ENCODE data around the gene LAMA2.

DNA sequence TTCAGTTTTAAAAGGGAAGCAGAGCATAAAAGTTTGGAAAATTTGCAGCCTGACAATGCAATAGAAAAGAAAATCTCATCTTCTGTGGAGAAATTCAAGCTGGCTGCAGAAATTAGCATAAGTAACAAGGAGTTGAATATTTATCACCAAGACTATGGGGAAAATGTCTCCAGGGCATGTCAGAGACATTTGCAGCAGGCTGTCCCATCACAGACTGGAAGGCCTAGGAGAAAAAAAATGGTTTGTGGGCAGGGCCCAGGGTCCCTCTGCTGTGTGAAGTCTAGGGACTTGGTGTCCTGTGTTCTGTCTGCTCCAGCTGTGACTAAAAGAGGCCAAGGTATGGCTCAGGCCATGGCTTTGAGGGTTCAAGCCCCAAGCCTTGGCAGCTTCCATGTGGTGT is 8.1 kb upstream of the LAMA2 start:
- TF ChIP-seq CTCF (conservative IDR thresholded peaks at IDR 0.05 in 1 of 2, IDR thresholded peaks at IDR 0.05 in 1 of 2; ENCODE audit: extremely low read depth in 1 of 2, insufficient read depth in 1 of 2, low read depth in 1 of 2, low read length in 2 of 2), result no peak
- no peak for TF ChIP-seq EZH2 (IDR thresholded peaks at IDR 0.05; ENCODE audit: borderline replicate concordance, low read length)
